Panc1 (cell line): ENCODE data around the gene TANGO2. TPM values are rescaled to one million over a fixed set of nuclear protein-coding genes. Genes with fewer than 3 reads are reported as not detected.

Source experiments
- ATAC-seq: fragments of 200-7000 bp; cut with Tn5 transposase; 2 replicates; pipeline ENCODE4 v1.9.1; 2020; ENCODE audit warnings: mild to moderate bottlenecking, moderate library complexity
- BruUV-seq: library from RNA; stranded (reverse); fragments of 400-500 nt; replicated peaks from 2 replicates; lab custom pipeline; 2021; lab: Mats Ljungman, UMichigan
- CTCF ChIA-PET: fragments of 300-600 bp; sonication (Branson Sonifier 250); formaldehyde crosslinking; loops from one replicate; lab custom pipeline; 2022; ENCODE audit warnings: antibody characterized with exemption; lab: Charles Lee
- POLR2A ChIA-PET: fragments of 300-600 bp; sonication (Branson Sonifier 250); formaldehyde crosslinking; loops from one replicate; lab custom pipeline; 2022; ENCODE audit warnings: antibody characterized with exemption; lab: Charles Lee
- DNase-seq: peaks from one replicate; pipeline ENCODE4 v3.0.0-alpha.2; 2010; ENCODE audit warnings: low read depth, low spot score
- H3K27ac ChIP-seq: 2 replicates; pipeline ENCODE4 v1.5.1; 2011; ENCODE audit warnings: mild to moderate bottlenecking, low read length, inconsistent platforms
- H3K27me3 ChIP-seq: fragments of 200-500 bp; sonication (Bioruptor generic); 2 replicates; pipeline ENCODE4 v1.6.0; 2014; ENCODE audit warnings: low read length, inconsistent platforms; ENCODE audit not compliant: control insufficient read depth, insufficient read depth
- H3K36me3 ChIP-seq: fragments of 200-500 bp; sonication (Bioruptor generic); 2 replicates; pipeline ENCODE4 v1.5.1; 2014; ENCODE audit warnings: inconsistent platforms, mild to moderate bottlenecking, low read length, moderate library complexity; ENCODE audit not compliant: control insufficient read depth, insufficient read depth
- H3K4me1 ChIP-seq: 2 replicates; pipeline ENCODE4 v1.5.1; 2011; ENCODE audit warnings: inconsistent platforms, mild to moderate bottlenecking, low read length, moderate library complexity; ENCODE audit not compliant: control insufficient read depth, insufficient read depth
- H3K4me3 ChIP-seq, 2 experiments: 2 replicates each; pipeline ENCODE4 v1.5.1; 2011 to 2012; ENCODE audit warnings: low read depth in 2 of 2, low read length in 2 of 2, mild to moderate bottlenecking in 2 of 2, inconsistent platforms in 1 of 2, moderate library complexity in 1 of 2
- H3K9me3 ChIP-seq: fragments of 200-500 bp; sonication (Bioruptor generic); 2 replicates; pipeline ENCODE4 v1.5.1; 2014; ENCODE audit warnings: low read depth, mild to moderate bottlenecking, inconsistent platforms, low read length, moderate library complexity; ENCODE audit not compliant: control insufficient read depth, insufficient read depth
- POLR2AphosphoS5 ChIP-seq: IDR thresholded peaks from 2 replicates; pipeline ENCODE4 v1.6.1; 2012; ENCODE audit warnings: mild to moderate bottlenecking, low read depth, low read length, moderate library complexity
- SIN3A ChIP-seq: IDR thresholded peaks from 2 replicates; pipeline ENCODE4 v1.6.1; 2012; ENCODE audit warnings: low read depth, mild to moderate bottlenecking, low read length, moderate library complexity, borderline replicate concordance; ENCODE audit not compliant: insufficient read depth
- TCF7L2 ChIP-seq: IDR thresholded peaks from 2 replicates; pipeline ENCODE4 v1.6.1; 2011; ENCODE audit warnings: mild to moderate bottlenecking, low read depth, low read length, inconsistent platforms
- in situ Hi-C: cut with HindIII; loops from 2 replicates; pipeline ENCODE4 v1.10.0; 2016; ENCODE audit warnings: low sequenced_read_pairs, low pct_unique_long_range_greater_than_20kb
- intact Hi-C: fragments of 100-400 bp; cut with micrococcal nuclease; formaldehyde crosslinking; loops from one replicate; pipeline ENCODE4 v1.10.0; 2022; ENCODE audit not compliant: unreplicated experiment
- total RNA-seq: library from RNA; stranded (reverse); gene quantifications from one replicate; pipeline ENCODE4 v1.2.1, GENCODE V29; 2021; ENCODE audit not compliant: unreplicated experiment
- TF ChIP-seq, protein P1 (sequence below): fragments of 450-650 bp; IDR thresholded peaks from 2 replicates; pipeline ENCODE4 v1.5.1; 2017; ENCODE audit warnings: mild to moderate bottlenecking
- TF ChIP-seq, protein P2 (sequence below), 2 experiments: IDR thresholded peaks; 2 replicates each; pipeline ENCODE4 v1.6.1; 2011 to 2012; ENCODE audit warnings: low read depth in 2 of 2, control low read depth in 1 of 2, low read length in 1 of 2, mild to moderate bottlenecking in 1 of 2, moderate library complexity in 1 of 2; ENCODE audit not compliant: insufficient read depth in 1 of 2

Gene TANGO2
- total RNA-seq, 1 experiment from 2014 or later = 32.2 TPM

DNA sequence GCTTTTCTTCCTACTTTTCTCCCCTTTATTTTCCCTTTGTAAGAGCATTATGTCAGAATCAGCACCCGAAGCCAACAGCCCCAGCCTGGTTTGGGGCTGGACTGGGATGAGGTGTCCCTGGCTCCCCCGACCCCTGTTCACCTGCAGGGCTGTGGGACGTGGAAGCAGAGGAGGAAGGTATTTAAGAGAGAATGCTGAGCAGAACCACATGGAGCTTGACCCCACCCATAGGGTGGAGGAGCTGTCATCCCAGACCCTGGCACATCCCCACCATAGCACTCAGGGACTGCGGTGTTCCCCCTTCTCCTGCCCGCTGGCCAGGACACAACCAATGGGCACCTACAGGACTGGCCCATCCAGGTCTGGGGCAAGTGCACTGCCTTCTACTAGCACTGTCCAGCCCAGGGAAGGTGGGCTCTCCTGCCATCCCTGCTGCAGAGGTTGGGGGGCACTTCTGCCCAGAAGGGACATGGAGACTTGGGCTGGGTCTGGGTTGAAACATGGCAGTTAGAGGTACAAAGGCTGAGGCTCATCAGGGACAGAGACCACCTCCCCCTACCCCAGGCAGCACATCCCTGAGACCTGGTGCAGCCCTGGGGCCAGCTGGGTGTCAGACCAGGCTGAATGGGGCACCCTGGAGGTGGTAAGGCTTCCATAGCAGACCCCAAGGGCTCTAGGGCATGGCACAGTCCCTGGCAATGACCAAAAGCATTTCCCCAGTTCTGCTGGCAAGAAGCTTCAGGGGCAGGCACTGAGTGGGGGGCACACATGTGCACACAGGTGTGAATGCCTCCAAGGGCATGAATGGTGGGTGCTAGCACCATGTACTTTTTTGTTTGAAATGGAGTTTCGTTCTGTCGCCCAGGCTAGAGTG lies 19.7 kb downstream of the TANGO2 start:
- Histone ChIP-seq H3K9me3 (no peaks in the 10 kb centered on the region), H3K36me3 (no peaks in the 10 kb centered on the region), H3K4me3 (no peak overlapping the region), H3K27ac (no peak overlapping the region), H3K4me1 (no peaks in the 10 kb centered on the region), H3K27me3 (no peaks in the 10 kb centered on the region)
- DNase-seq = no peak
- BruUV-seq = no TSS peak
- intact Hi-C loops (no loop called here), in situ Hi-C loops (no loop called here)
- no peak for TF ChIP-seq POLR2AphosphoS5
- TF ChIP-seq SIN3A = no peak
- POLR2A ChIA-PET = no interaction called here
- CTCF ChIA-PET = interaction anchor here (0.7 kb wide), 1 partner anchor 27 kb away, joined by 4 read pairs; no protein-coding TSS in a partner anchor
- no peak for ATAC-seq

DNA sequence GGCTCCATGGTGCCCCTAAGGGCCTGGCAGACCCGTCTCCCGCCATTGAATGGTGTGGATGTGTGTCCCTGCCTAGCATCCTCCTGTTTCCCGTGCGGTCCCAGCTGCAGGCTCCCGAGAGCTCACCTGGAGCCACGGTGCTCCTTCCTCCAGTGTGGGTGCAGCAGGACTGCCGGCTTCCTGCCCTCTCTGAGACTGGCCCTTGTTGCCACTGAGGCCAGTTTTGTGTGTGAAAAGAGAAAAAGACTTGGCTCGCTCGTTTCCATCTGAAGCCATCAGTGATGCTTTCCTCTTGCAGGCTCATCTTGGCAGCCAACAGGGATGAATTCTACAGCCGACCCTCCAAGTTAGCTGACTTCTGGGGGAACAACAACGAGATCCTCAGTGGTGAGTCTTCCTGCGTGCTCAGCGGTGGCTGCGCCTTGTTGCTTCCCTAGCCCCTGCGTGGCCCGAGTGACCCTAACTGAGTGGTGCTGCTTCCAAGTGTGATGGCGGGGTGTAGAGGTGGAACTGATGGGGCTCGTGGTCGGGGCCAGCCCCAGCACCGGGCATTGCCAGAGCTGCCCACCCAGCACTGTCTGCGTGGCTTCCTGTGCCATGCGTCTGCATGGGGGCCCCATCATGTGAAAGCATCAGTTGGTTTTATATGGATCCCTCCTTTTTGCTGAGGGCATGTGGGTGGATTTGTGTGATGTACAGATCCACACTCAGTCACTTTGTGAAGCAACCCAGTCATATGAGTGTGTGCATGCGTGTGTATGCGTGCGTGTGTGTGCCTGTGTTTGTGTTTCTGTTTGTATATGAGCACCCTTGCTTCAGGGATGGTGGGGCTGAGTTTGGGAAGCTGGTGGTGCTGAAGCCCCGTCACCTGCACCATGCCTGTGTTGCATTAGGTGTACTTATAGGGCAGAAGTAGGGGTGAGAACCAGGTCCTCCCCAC lies 22.4 kb downstream of the TANGO2 start:
- CTCF ChIA-PET = no interaction called here
- DNase-seq = no peak
- H3K9me3 ChIP-seq = no peaks in the 10 kb centered on the region
- H3K27ac ChIP-seq = no peak overlapping the region
- POLR2A ChIA-PET = no interaction called here
- intact Hi-C loops (no loop called here), in situ Hi-C loops (no loop called here)
- TF ChIP-seq TCF7L2 = no peak
- no peak for TF ChIP-seq SIN3A
- no peak for TF ChIP-seq POLR2AphosphoS5
- TF ChIP-seq, protein P1, sequence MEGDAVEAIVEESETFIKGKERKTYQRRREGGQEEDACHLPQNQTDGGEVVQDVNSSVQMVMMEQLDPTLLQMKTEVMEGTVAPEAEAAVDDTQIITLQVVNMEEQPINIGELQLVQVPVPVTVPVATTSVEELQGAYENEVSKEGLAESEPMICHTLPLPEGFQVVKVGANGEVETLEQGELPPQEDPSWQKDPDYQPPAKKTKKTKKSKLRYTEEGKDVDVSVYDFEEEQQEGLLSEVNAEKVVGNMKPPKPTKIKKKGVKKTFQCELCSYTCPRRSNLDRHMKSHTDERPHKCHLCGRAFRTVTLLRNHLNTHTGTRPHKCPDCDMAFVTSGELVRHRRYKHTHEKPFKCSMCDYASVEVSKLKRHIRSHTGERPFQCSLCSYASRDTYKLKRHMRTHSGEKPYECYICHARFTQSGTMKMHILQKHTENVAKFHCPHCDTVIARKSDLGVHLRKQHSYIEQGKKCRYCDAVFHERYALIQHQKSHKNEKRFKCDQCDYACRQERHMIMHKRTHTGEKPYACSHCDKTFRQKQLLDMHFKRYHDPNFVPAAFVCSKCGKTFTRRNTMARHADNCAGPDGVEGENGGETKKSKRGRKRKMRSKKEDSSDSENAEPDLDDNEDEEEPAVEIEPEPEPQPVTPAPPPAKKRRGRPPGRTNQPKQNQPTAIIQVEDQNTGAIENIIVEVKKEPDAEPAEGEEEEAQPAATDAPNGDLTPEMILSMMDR = no peak
- TF ChIP-seq, protein P2, sequence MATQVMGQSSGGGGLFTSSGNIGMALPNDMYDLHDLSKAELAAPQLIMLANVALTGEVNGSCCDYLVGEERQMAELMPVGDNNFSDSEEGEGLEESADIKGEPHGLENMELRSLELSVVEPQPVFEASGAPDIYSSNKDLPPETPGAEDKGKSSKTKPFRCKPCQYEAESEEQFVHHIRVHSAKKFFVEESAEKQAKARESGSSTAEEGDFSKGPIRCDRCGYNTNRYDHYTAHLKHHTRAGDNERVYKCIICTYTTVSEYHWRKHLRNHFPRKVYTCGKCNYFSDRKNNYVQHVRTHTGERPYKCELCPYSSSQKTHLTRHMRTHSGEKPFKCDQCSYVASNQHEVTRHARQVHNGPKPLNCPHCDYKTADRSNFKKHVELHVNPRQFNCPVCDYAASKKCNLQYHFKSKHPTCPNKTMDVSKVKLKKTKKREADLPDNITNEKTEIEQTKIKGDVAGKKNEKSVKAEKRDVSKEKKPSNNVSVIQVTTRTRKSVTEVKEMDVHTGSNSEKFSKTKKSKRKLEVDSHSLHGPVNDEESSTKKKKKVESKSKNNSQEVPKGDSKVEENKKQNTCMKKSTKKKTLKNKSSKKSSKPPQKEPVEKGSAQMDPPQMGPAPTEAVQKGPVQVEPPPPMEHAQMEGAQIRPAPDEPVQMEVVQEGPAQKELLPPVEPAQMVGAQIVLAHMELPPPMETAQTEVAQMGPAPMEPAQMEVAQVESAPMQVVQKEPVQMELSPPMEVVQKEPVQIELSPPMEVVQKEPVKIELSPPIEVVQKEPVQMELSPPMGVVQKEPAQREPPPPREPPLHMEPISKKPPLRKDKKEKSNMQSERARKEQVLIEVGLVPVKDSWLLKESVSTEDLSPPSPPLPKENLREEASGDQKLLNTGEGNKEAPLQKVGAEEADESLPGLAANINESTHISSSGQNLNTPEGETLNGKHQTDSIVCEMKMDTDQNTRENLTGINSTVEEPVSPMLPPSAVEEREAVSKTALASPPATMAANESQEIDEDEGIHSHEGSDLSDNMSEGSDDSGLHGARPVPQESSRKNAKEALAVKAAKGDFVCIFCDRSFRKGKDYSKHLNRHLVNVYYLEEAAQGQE (IDR thresholded peaks at IDR 0.05; ENCODE audit: insufficient read depth in 1 of 2, low read depth in 2 of 2, low read length in 1 of 2) = no peak
- no peaks in the 10 kb centered on the region for H3K36me3 ChIP-seq
- no peak overlapping the region for H3K4me3 ChIP-seq
- no peaks in the 10 kb centered on the region for H3K4me1 ChIP-seq
- ATAC-seq = no peak
- BruUV-seq = no TSS peak
- H3K27me3 ChIP-seq = no peaks in the 10 kb centered on the region
